ENCODE data around the gene SCRN1. TPM values are rescaled to one million over a fixed set of nuclear protein-coding genes. Genes with fewer than 3 reads are reported as not detected.

SCRN1 gene
- total RNA-seq, 2 donors from 2014 or later: 110 to 112 TPM

GRCh38 chr7:29976673-29977415 lies 12.8 kb downstream of the SCRN1 start:
- Mint-ChIP-seq H3K4me1 (peaks cover 9% of the 10 kb centered on the region), H3K4me3 (no peak overlapping the region), H3K36me3 (ENCODE audit: low read depth) (peaks cover 5% of the 10 kb centered on the region), H3K27me3 (ENCODE audit: insufficient read depth) (no peaks in the 10 kb centered on the region), H3K9me3 (no peaks in the 10 kb centered on the region), H3K27ac (no peak overlapping the region)
- Histone ChIP-seq H3K4me3 (ENCODE audit: low read length) (no peak overlapping the region), H3K27ac (ENCODE audit: low read depth, low read length) (peak overlapping the region; percentile 81), H3K4me1 (ENCODE audit: control insufficient read depth, insufficient read depth, low read length) (peaks cover 4% of the 10 kb centered on the region), H3K9me3 (ENCODE audit: control insufficient read depth, low read length) (no peaks in the 10 kb centered on the region), H3K27me3 (ENCODE audit: control insufficient read depth, insufficient read depth, low read length, poor library complexity, severe bottlenecking) (no peaks in the 10 kb centered on the region), H3K36me3 (ENCODE audit: control insufficient read depth, insufficient read depth, low read length) (peaks cover 15% of the 10 kb centered on the region), H3K9ac (ENCODE audit: extremely low read depth, low read length, poor library complexity, severe bottlenecking) (no peak overlapping the region)
- 93 to 97% methylated on average over 4 to 6 of the region's 6 CpGs for WGBS, 2 experiments (ENCODE audit: insufficient coverage in 1 of 2, insufficient read length in 1 of 2)
- no peak for TF ChIP-seq CTCF (conservative IDR thresholded peaks at IDR 0.05)
- DNase-seq: no peak

- 94 to 96% methylated on average over 3 to 4 of the region's 4 CpGs for WGBS, 2 experiments (ENCODE audit: insufficient coverage in 1 of 2, insufficient read length in 1 of 2)
- H3K9me3 Mint-ChIP-seq: no peaks in the 10 kb centered on the region
- Histone ChIP-seq H3K36me3 (ENCODE audit: control insufficient read depth, insufficient read depth, low read length) (peaks cover 15% of the 10 kb centered on the region), H3K9ac (ENCODE audit: extremely low read depth, low read length, poor library complexity, severe bottlenecking) (no peak overlapping the region), H3K27me3 (ENCODE audit: control insufficient read depth, insufficient read depth, low read length, poor library complexity, severe bottlenecking) (no peaks in the 10 kb centered on the region), H3K4me1 (ENCODE audit: control insufficient read depth, insufficient read depth, low read length) (peaks cover 4% of the 10 kb centered on the region), H3K9me3 (ENCODE audit: control insufficient read depth, low read length) (no peaks in the 10 kb centered on the region), H3K27ac (ENCODE audit: low read depth, low read length) (peak overlapping the region; percentile 62), H3K4me3 (ENCODE audit: low read length) (no peak overlapping the region)
- peaks cover 9% of the 10 kb centered on the region for H3K4me1 Mint-ChIP-seq
- no peak overlapping the region for H3K4me3 Mint-ChIP-seq
- H3K27me3 Mint-ChIP-seq (ENCODE audit: insufficient read depth): no peaks in the 10 kb centered on the region
- DNase-seq: no peak
- H3K36me3 Mint-ChIP-seq (ENCODE audit: low read depth): peaks cover 5% of the 10 kb centered on the region
- no peak for TF ChIP-seq CTCF (conservative IDR thresholded peaks at IDR 0.05)
- H3K27ac Mint-ChIP-seq: no peak overlapping the region
These were observed 13.3 kb downstream of the SCRN1 start for GRCh38 chr7:29976266-29976665.

GRCh38 chr7:29975561-29975960 lies 14.0 kb downstream of the SCRN1 start:
- Histone ChIP-seq H3K36me3 (ENCODE audit: control insufficient read depth, insufficient read depth, low read length) (peaks cover 18% of the 10 kb centered on the region), H3K9ac (ENCODE audit: extremely low read depth, low read length, poor library complexity, severe bottlenecking) (no peak overlapping the region), H3K4me3 (ENCODE audit: low read length) (no peak overlapping the region), H3K27me3 (ENCODE audit: control insufficient read depth, insufficient read depth, low read length, poor library complexity, severe bottlenecking) (no peaks in the 10 kb centered on the region), H3K9me3 (ENCODE audit: control insufficient read depth, low read length) (no peaks in the 10 kb centered on the region), H3K4me1 (ENCODE audit: control insufficient read depth, insufficient read depth, low read length) (peaks cover 4% of the 10 kb centered on the region), H3K27ac (ENCODE audit: low read depth, low read length) (no peak overlapping the region)
- no peak for DNase-seq
- Mint-ChIP-seq H3K4me1 (peaks cover 9% of the 10 kb centered on the region), H3K36me3 (ENCODE audit: low read depth) (peaks cover 8% of the 10 kb centered on the region), H3K4me3 (no peak overlapping the region), H3K27me3 (ENCODE audit: insufficient read depth) (no peaks in the 10 kb centered on the region), H3K9me3 (no peaks in the 10 kb centered on the region), H3K27ac (no peak overlapping the region)
- TF ChIP-seq CTCF (conservative IDR thresholded peaks at IDR 0.05): no peak
- 94 to 100% methylated on average over 1 of the region's 1 CpG for WGBS, 2 experiments (ENCODE audit: insufficient coverage in 1 of 2, insufficient read length in 1 of 2)

All from endodermal cell (in vitro differentiated cells).